IMR-90 (cell line): ENCODE results near the gene IL5RA. TPM values are rescaled to one million over a fixed set of nuclear protein-coding genes. Genes with fewer than 3 reads are reported as not detected.

Experiments used
- ATAC-seq: fragments of 200-7000 bp; cut with Tn5 transposase; 2 replicates; pipeline ENCODE4 v1.9.1; 2020; ENCODE audit warnings: low read depth, mild to moderate bottlenecking, moderate library complexity
- BruUV-seq: library from RNA; stranded (reverse); fragments of 400-500 nt; replicated peaks from 2 replicates; lab custom pipeline; 2021; lab: Mats Ljungman, UMichigan
- CTCF ChIA-PET: fragments of 300-600 bp; formaldehyde crosslinking; extraction: SDS; loops from one replicate; lab custom pipeline; 2021; ENCODE audit warnings: antibody characterized with exemption; lab: Yijun Ruan, JAX
- POLR2A ChIA-PET: fragments of 300-600 bp; sonication (Branson Sonifier 250); formaldehyde crosslinking; loops from one replicate; lab custom pipeline; 2022; ENCODE audit warnings: antibody characterized with exemption; ENCODE audit not compliant: unreplicated experiment; lab: Charles Lee
- DNase-seq: peaks from one replicate; pipeline ENCODE4 v3.0.0; 2013
- H2AFZ ChIP-seq: replicated peaks from 2 replicates; pipeline ENCODE3; 2013; ENCODE audit warnings: low read length, mild to moderate bottlenecking; ENCODE audit not compliant: poor library complexity
- H2AK5ac ChIP-seq: 2 replicates; pipeline ENCODE4 v1.6.1; 2013; ENCODE audit warnings: low read depth, low read length, inconsistent platforms
- H2AK9ac ChIP-seq: replicated peaks from 2 replicates; pipeline ENCODE3; 2013; ENCODE audit warnings: mild to moderate bottlenecking, low read depth, low read length, moderate library complexity; ENCODE audit not compliant: poor library complexity
- H2BK120ac ChIP-seq: 2 replicates; pipeline ENCODE4 v1.6.1; 2013; ENCODE audit warnings: low read depth, low read length, inconsistent platforms
- H2BK15ac ChIP-seq: 3 replicates; pipeline ENCODE4 v1.6.1; 2013; ENCODE audit warnings: low read depth, low read length, inconsistent platforms
- H2BK20ac ChIP-seq: 2 replicates; pipeline ENCODE4 v1.6.1; 2013; ENCODE audit warnings: low read depth, mild to moderate bottlenecking, inconsistent platforms, low read length, moderate library complexity
- H2BK5ac ChIP-seq: 2 replicates; pipeline ENCODE4 v1.6.1; 2013; ENCODE audit warnings: mild to moderate bottlenecking, low read depth, low read length, inconsistent platforms; ENCODE audit not compliant: poor library complexity, severe bottlenecking
- H3K14ac ChIP-seq: replicated peaks from 2 replicates; pipeline ENCODE4 v1.6.1; 2013; ENCODE audit warnings: low read depth, low read length, inconsistent platforms
- H3K18ac ChIP-seq: 2 replicates; pipeline ENCODE4 v1.6.1; 2013; ENCODE audit warnings: low read depth, low read length, control low read depth
- H3K23ac ChIP-seq: 2 replicates; pipeline ENCODE4 v1.6.1; 2013; ENCODE audit warnings: low read depth, low read length, inconsistent platforms
- H3K27ac ChIP-seq: 2 replicates; pipeline ENCODE4 v1.5.1; 2013; ENCODE audit warnings: mild to moderate bottlenecking, control low read depth, low read length; ENCODE audit not compliant: insufficient read depth
- H3K27me3 ChIP-seq: 2 replicates; pipeline ENCODE4 v1.6.1; 2013; ENCODE audit warnings: low read length; ENCODE audit not compliant: control insufficient read depth, insufficient read depth
- H3K36me3 ChIP-seq: 2 replicates; pipeline ENCODE4 v1.6.1; 2013; ENCODE audit warnings: low read length, mixed read lengths; ENCODE audit not compliant: control insufficient read depth, insufficient read depth
- H3K4ac ChIP-seq: 2 replicates; pipeline ENCODE4 v1.6.1; 2013; ENCODE audit warnings: low read depth, low read length, inconsistent platforms
- H3K4me1 ChIP-seq: 2 replicates; pipeline ENCODE4 v1.6.1; 2013; ENCODE audit warnings: low read length, mixed read lengths; ENCODE audit not compliant: control insufficient read depth, insufficient read depth
- H3K4me2 ChIP-seq: 2 replicates; pipeline ENCODE4 v1.6.1; 2013; ENCODE audit warnings: low read depth, mild to moderate bottlenecking, control low read depth, low read length, moderate library complexity
- H3K4me3 ChIP-seq: 2 replicates; pipeline ENCODE4 v1.5.1; 2013; ENCODE audit warnings: low read depth, mild to moderate bottlenecking, control low read depth, low read length, moderate library complexity; ENCODE audit not compliant: insufficient read depth
- H3K56ac ChIP-seq: 2 replicates; pipeline ENCODE4 v1.6.1; 2013; ENCODE audit warnings: low read length, inconsistent platforms; ENCODE audit not compliant: insufficient read depth; ENCODE audit errors: extremely low read depth
- H3K79me1 ChIP-seq, 2 experiments: 2 replicates each; pipeline ENCODE4 v1.6.1; 2013; ENCODE audit warnings: low read length in 2 of 2, inconsistent platforms in 1 of 2, low read depth in 1 of 2
- H3K9ac ChIP-seq: 2 replicates; pipeline ENCODE4 v1.6.1; 2013; ENCODE audit warnings: low read depth, low read length, control low read depth
- H3K9me1 ChIP-seq: 2 replicates; pipeline ENCODE4 v1.6.1; 2013; ENCODE audit warnings: low read length, inconsistent platforms; ENCODE audit not compliant: insufficient read depth
- H3K9me3 ChIP-seq: 2 replicates; pipeline ENCODE4 v1.6.1; 2013; ENCODE audit warnings: low read length; ENCODE audit not compliant: control insufficient read depth, insufficient read depth
- H4K20me1 ChIP-seq: 2 replicates; pipeline ENCODE4 v1.6.1; 2013; ENCODE audit warnings: low read length, inconsistent platforms; ENCODE audit not compliant: insufficient read depth
- H4K5ac ChIP-seq: 2 replicates; pipeline ENCODE4 v1.6.1; 2013; ENCODE audit warnings: mild to moderate bottlenecking, low read depth, low read length, control low read depth
- H4K8ac ChIP-seq, 2 experiments: 2 replicates each; pipeline ENCODE4 v1.6.1; 2013; ENCODE audit warnings: low read depth in 2 of 2, low read length in 2 of 2, control low read depth in 1 of 2, inconsistent platforms in 1 of 2
- H4K91ac ChIP-seq: 2 replicates; pipeline ENCODE4 v1.6.1; 2013; ENCODE audit warnings: low read depth, low read length, inconsistent platforms; ENCODE audit not compliant: insufficient read depth
- MXI1 ChIP-seq: IDR thresholded peaks from 2 replicates; pipeline ENCODE4 v1.6.1; 2012; ENCODE audit warnings: low read depth, mild to moderate bottlenecking, low read length, moderate library complexity, borderline replicate concordance
- WGBS, 2 experiments: methylation state at CpG; one replicate each; pipeline versions ENCODE4 v1.1.5 to v1.1.7; 2013; ENCODE audit warnings: missing lambda C conversion rate in 2 of 2; ENCODE audit not compliant: insufficient read length in 1 of 2; ENCODE audit errors: extremely low coverage in 2 of 2; 5-methylcytosine and 5-hydroxymethylcytosine counted together
- dilution Hi-C: fragments of 300-500 bp; cut with HindIII; formaldehyde crosslinking; loops from one replicate; pipeline ENCODE4 v1.14.3; 2018; ENCODE audit warnings: low sequenced_read_pairs; ENCODE audit not compliant: unreplicated experiment
- in situ Hi-C: fragments of 300-500 bp; cut with MboI; formaldehyde crosslinking; loops from 3 replicates; pipeline ENCODE4 v1.14.3; 2019; ENCODE audit warnings: low sequenced_read_pairs, inconsistent platforms, mixed read lengths
- intact Hi-C: fragments of 100-400 bp; cut with micrococcal nuclease; formaldehyde crosslinking; loops from 2 replicates; pipeline ENCODE4 v1.10.0; 2022
- polyA plus RNA-seq, 3 experiments: library from polyadenylated mRNA; depleted of rRNA; stranded (reverse); fragments of >200 nt; gene quantifications; 2 replicates each; pipeline ENCODE4 v1.2.3, GENCODE V29; 2012; ENCODE audit warnings: low replicate concordance in 1 of 3
- total RNA-seq: library from RNA; depleted of rRNA; stranded (reverse); fragments of >200 nt; gene quantifications from 2 replicates; pipeline ENCODE4 v1.2.3, GENCODE V29; 2012

The IL5RA gene
- total and polyA plus RNA-seq, 2 of the 4 experiments (the other 2 are of a cell fraction) = not detected

- H3K79me1 ChIP-seq = no peaks in the 10 kb centered on the region
- H3K36me3 ChIP-seq = no peaks in the 10 kb centered on the region
- in situ Hi-C loops (no loop called here), intact Hi-C loops (no loop called here), dilution Hi-C loops (no loop called here)
- POLR2A ChIA-PET = no interaction called here
- H3K4ac ChIP-seq = no peak overlapping the region
- no peaks in the 10 kb centered on the region for H4K20me1 ChIP-seq
- CTCF ChIA-PET = no interaction called here
- H2BK15ac ChIP-seq = no peak overlapping the region
- H4K5ac ChIP-seq = no peak overlapping the region
- no peak overlapping the region for H3K14ac ChIP-seq
- H3K4me2 ChIP-seq = no peak overlapping the region
- H4K8ac ChIP-seq = no peak overlapping the region
- H3K56ac ChIP-seq = no peak overlapping the region
- no peak overlapping the region for H2BK20ac ChIP-seq
- no peaks in the 10 kb centered on the region for H3K27me3 ChIP-seq
- no peak for DNase-seq
- no peak overlapping the region for H2AK5ac ChIP-seq
- no TSS peak for BruUV-seq
- H3K9me1 ChIP-seq = no peaks in the 10 kb centered on the region
- no peak for TF ChIP-seq MXI1
- no peak overlapping the region for H3K18ac ChIP-seq
- H3K23ac ChIP-seq = no peak overlapping the region
- no peaks in the 10 kb centered on the region for H3K4me1 ChIP-seq
- H2AFZ ChIP-seq = no peak overlapping the region
- no peak overlapping the region for H3K27ac ChIP-seq
- no peaks in the 10 kb centered on the region for H3K9me3 ChIP-seq
- H3K4me3 ChIP-seq = no peak overlapping the region
- no peak overlapping the region for H4K91ac ChIP-seq
- H2BK5ac ChIP-seq = no peak overlapping the region
- no peak for ATAC-seq
- no peak overlapping the region for H2BK120ac ChIP-seq
- WGBS, 2 experiments = no CpG with 5 or more reads among the region's 4 CpGs
- H3K9ac ChIP-seq = no peak overlapping the region
- no peak overlapping the region for H2AK9ac ChIP-seq
These were observed 4.4 kb downstream of the IL5RA start for GRCh38 chr3:3105815-3106214.
